SU-DHL-6 (cell line): ENCODE measurements around the gene BRD4.

ENCODE experiments used
- H2AFZ ChIP-seq: fragments of 200-600 bp; sonication (generic); 2 replicates; pipeline ENCODE4 v1.6.1; 2014; ENCODE audit warnings: low read depth, mild to moderate bottlenecking, moderate library complexity, mixed read lengths, antibody characterized with exemption, low read length; ENCODE audit not compliant: severe bottlenecking
- H3F3A ChIP-seq: fragments of 200-600 bp; shearing (Covaris generic); 2 replicates; pipeline ENCODE4 v1.6.0; 2016; ENCODE audit warnings: antibody characterized with exemption, mild to moderate bottlenecking; ENCODE audit not compliant: insufficient read depth
- H3K27ac ChIP-seq: fragments of 200-600 bp; sonication (generic); 2 replicates; pipeline ENCODE4 v1.5.1; 2016; ENCODE audit warnings: low read depth, mild to moderate bottlenecking, low read length, moderate library complexity, mixed read lengths
- H3K27me3 ChIP-seq: fragments of 200-600 bp; sonication (generic), shearing (Covaris generic); 2 replicates; pipeline ENCODE4 v1.6.0; 2014; ENCODE audit warnings: mild to moderate bottlenecking, low read length
- H3K36me3 ChIP-seq: fragments of 200-600 bp; sonication (generic); 2 replicates; pipeline ENCODE4 v1.6.1; 2014; ENCODE audit warnings: mild to moderate bottlenecking, low read length, mixed read lengths
- H3K4me2 ChIP-seq: fragments of 300-600, 200-600 bp; shearing (Covaris generic), sonication (generic); 2 replicates; pipeline ENCODE4 v1.6.0; 2014; ENCODE audit warnings: low read length, low read depth, mild to moderate bottlenecking; ENCODE audit not compliant: poor library complexity, severe bottlenecking
- H3K4me3 ChIP-seq: fragments of 200-600 bp; sonication (generic); 2 replicates; pipeline ENCODE4 v1.5.1; 2014; ENCODE audit warnings: antibody characterized with exemption, low read length, mild to moderate bottlenecking, mixed read lengths; ENCODE audit not compliant: insufficient read depth, poor library complexity, severe bottlenecking
- H3K79me2 ChIP-seq: fragments of 200-600 bp; sonication (generic); 2 replicates; pipeline ENCODE4 v1.6.1; 2014; ENCODE audit warnings: mild to moderate bottlenecking, low read length, moderate library complexity; ENCODE audit not compliant: insufficient read depth
- H3K9ac ChIP-seq: fragments of 200-600 bp; sonication (generic); 2 replicates; pipeline ENCODE4 v1.7.0; 2014; ENCODE audit warnings: mild to moderate bottlenecking, low read length
- H3K9me2 ChIP-seq: fragments of 200-600 bp; sonication (generic); replicated peaks from 2 replicates; pipeline ENCODE4 v1.6.1; 2014; ENCODE audit warnings: low read length; ENCODE audit not compliant: insufficient read depth
- H3K9me3 ChIP-seq: fragments of 200-600 bp; sonication (generic); 2 replicates; pipeline ENCODE4 v1.6.1; 2014; ENCODE audit warnings: low read length, mixed read lengths; ENCODE audit not compliant: insufficient read depth
- H4K20me1 ChIP-seq: fragments of 200-600 bp; sonication (generic); 2 replicates; pipeline ENCODE4 v1.6.1; 2014; ENCODE audit warnings: low read depth, mild to moderate bottlenecking, antibody characterized with exemption, low read length, moderate library complexity, mixed read lengths
- CTCF ChIP-seq: fragments of 200-600 bp; sonication (generic); IDR thresholded peaks from one replicate; pipeline ENCODE4 v1.5.1; 2017; ENCODE audit warnings: antibody characterized with exemption, mild to moderate bottlenecking, low read length, moderate library complexity; ENCODE audit not compliant: insufficient read depth, poor library complexity, severe bottlenecking
- EZH2phosphoT487 ChIP-seq: fragments of 200-600 bp; sonication (generic), shearing (Covaris generic); conservative IDR thresholded peaks from 2 replicates; pipeline ENCODE4 v1.6.1; 2018; ENCODE audit warnings: mild to moderate bottlenecking, antibody characterized with exemption, low read length, moderate library complexity, mixed read lengths

Gene BRD4

GRCh38 chr19:15280048-15280725 is 52.2 kb downstream of the BRD4 start:
- no peaks in the 10 kb centered on the region for H3K36me3 ChIP-seq
- TF ChIP-seq CTCF (no peak), EZH2phosphoT487 (no peak)
- no peaks in the 10 kb centered on the region for H3K9me3 ChIP-seq
- no peak overlapping the region for H3K9ac ChIP-seq
- no peak overlapping the region for H3K4me2 ChIP-seq
- no peaks in the 10 kb centered on the region for H3K27me3 ChIP-seq
- no peaks in the 10 kb centered on the region for H3K9me2 ChIP-seq
- H3K79me2 ChIP-seq, result peaks cover 100% of the 10 kb centered on the region
- H3K27ac ChIP-seq, result no peak overlapping the region
- peaks cover 39% of the 10 kb centered on the region for H4K20me1 ChIP-seq
- no peak overlapping the region for H3K4me3 ChIP-seq
- H2AFZ ChIP-seq, result no peak overlapping the region
- no peaks in the 10 kb centered on the region for H3F3A ChIP-seq

- H3K9me3 ChIP-seq, result no peaks in the 10 kb centered on the region
- peaks cover 35% of the 10 kb centered on the region for H4K20me1 ChIP-seq
- no peak overlapping the region for H3K4me2 ChIP-seq
- H3F3A ChIP-seq, result no peaks in the 10 kb centered on the region
- H3K9me2 ChIP-seq, result no peaks in the 10 kb centered on the region
- no peak overlapping the region for H3K27ac ChIP-seq
- H3K4me3 ChIP-seq, result no peak overlapping the region
- H3K79me2 ChIP-seq, result peaks cover 100% of the 10 kb centered on the region
- H2AFZ ChIP-seq, result no peak overlapping the region
- TF ChIP-seq CTCF, result no peak
- no peak for TF ChIP-seq EZH2phosphoT487
- H3K9ac ChIP-seq, result no peak overlapping the region
- H3K36me3 ChIP-seq, result no peaks in the 10 kb centered on the region
- no peaks in the 10 kb centered on the region for H3K27me3 ChIP-seq
Observed at GRCh38 chr19:15279326-15279904, 52.9 kb downstream of the BRD4 start.

GRCh38 chr19:15276620-15277215 is 55.6 kb downstream of the BRD4 start:
- Histone ChIP-seq H3K79me2 (peaks cover 100% of the 10 kb centered on the region), H3K27ac (no peak overlapping the region), H3K27me3 (no peaks in the 10 kb centered on the region), H3K4me2 (no peak overlapping the region), H3K36me3 (no peaks in the 10 kb centered on the region), H3K9me3 (no peaks in the 10 kb centered on the region), H3K9ac (no peak overlapping the region), H3K9me2 (no peaks in the 10 kb centered on the region), H2AFZ (no peak overlapping the region), H4K20me1 (peaks cover 29% of the 10 kb centered on the region), H3K4me3 (no peak overlapping the region), H3F3A (no peaks in the 10 kb centered on the region)
- no peak for TF ChIP-seq CTCF
- no peak for TF ChIP-seq EZH2phosphoT487
